NB4 (cell line): Measurements from ENCODE around the gene ASB18.

Source experiments
- CTCF ChIP-seq: IDR thresholded peaks from one replicate; pipeline ENCODE4 v1.5.1; 2012; ENCODE audit warnings: low read depth, low read length
- MYC ChIP-seq: IDR thresholded peaks from 2 replicates; pipeline ENCODE4 v1.6.1; 2011; ENCODE audit warnings: low read depth, low read length
- POLR2A ChIP-seq: IDR thresholded peaks from 2 replicates; pipeline ENCODE4 v1.6.1; 2011; ENCODE audit warnings: mild to moderate bottlenecking; ENCODE audit not compliant: insufficient read length; ENCODE audit errors: extremely low read depth
- TF ChIP-seq, protein P1 (sequence below): IDR thresholded peaks from 2 replicates; pipeline ENCODE4 v1.6.1; 2011; ENCODE audit warnings: low read depth, low read length

DNA sequence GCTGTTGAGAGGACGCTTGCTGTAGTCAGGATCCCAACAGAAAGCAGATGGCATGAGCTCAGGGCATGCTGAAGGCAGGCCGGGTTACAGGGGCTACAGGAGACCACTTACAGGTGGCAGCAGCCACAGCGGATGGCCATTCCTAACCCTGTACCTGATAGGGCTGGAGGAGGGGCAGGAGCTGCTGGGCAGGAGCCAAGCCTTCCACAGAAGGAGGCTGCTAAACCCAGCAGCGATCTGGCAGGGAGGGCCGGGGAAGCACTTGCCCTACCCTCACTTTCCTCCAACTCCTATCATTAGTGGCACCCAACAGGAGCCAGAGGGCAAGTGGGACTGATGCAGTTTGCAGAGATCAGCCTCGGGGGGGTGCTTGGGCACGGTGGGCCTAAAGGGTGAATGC, 2.0 kb downstream of the ASB18 start:
- TF ChIP-seq POLR2A (no peak), CTCF (no peak), MYC (no peak)
- TF ChIP-seq, protein P1, sequence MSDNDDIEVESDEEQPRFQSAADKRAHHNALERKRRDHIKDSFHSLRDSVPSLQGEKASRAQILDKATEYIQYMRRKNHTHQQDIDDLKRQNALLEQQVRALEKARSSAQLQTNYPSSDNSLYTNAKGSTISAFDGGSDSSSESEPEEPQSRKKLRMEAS: no peak
